Fibroblast of skin of scalp (primary cell): ENCODE results near the gene SCNN1A.

ENCODE experiments used
- DNase-seq: peaks from one replicate; pipeline ENCODE4 v3.0.0-alpha.2; 2013

The SCNN1A gene

GRCh38 chr12:6332459-6332858 lies 42.9 kb downstream of the SCNN1A start:
- peak; percentile 91 for DNase-seq

GRCh38 chr12:6330999-6331714 lies 44.2 kb downstream of the SCNN1A start:
- no peak for DNase-seq

DNA sequence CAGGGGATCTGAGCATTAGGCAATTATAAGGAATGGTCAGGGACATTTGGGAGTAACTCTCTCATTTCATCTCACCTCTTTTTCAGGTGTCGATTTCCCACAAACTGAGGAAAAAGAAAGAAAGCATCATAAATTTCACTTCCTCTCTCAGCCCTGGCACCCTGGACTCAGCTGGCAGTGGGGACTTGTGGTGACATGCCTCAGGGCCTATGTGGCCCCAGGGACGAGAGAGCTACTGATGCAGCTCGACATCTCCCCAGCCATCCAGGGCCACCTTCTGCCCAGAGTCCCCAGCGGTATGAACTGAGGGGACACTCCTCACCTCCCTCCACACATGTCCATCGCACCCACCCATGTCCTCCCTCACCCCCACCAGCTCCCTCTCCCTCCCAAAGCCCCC lies 45.2 kb downstream of the SCNN1A start:
- no peak for DNase-seq

DNA sequence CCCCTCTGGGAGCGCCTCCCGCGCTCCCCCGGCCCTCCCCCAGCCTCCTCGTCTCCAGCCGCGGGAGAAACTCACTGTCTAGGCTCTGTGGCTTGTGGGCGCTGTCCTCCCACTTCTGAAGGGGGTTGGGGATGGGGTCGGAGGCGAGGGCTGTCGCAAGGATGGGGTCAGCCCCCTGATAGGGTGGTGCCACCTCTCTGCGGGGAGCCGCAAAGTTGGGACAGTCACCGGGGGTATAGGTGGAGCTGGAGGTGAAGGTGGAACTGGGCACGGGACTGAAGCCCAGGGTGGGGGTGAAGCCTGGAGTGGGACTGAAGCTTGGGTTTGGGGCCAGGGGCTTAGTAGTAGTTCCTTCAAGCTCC lies 45.7 kb downstream of the SCNN1A start:
- DNase-seq: no peak

DNA sequence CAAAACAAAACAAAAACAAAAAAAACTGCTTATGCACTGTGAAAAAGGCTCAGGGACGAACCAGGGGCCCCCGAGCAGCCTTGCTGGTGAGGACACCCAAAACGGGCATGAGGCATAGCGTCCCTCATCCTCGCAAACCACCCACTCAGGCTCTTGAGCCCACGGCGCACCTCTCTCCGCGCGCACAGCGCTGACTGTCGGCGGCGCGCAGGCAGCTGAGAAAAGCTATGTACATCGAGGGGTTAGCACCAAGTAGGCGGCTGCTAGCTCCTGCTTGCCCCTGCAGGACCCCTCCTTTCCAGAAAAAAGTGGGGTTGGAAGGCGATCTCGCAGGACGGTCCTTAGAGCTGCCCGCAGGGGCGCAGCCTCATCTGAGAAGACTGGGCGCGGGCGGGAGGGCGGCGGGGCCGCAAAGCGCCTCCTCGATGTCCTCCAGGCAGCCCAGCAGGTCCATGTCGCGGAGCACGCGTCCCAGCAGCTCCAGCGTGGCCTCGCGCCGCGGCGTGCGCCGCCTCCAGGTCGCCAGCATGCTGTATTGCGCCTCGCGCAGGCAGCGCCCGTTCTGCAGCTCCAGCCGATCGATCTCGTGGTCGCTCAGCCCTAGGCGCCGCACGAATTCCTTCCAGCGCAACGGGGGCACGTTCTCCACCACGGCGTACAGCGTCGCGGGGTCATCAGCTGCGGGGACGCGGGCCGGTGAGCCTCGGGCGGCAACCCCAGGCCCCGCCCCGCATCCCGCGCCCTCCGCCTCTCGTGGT lies 46.2 kb downstream of the SCNN1A start:
- no peak for DNase-seq

DNA sequence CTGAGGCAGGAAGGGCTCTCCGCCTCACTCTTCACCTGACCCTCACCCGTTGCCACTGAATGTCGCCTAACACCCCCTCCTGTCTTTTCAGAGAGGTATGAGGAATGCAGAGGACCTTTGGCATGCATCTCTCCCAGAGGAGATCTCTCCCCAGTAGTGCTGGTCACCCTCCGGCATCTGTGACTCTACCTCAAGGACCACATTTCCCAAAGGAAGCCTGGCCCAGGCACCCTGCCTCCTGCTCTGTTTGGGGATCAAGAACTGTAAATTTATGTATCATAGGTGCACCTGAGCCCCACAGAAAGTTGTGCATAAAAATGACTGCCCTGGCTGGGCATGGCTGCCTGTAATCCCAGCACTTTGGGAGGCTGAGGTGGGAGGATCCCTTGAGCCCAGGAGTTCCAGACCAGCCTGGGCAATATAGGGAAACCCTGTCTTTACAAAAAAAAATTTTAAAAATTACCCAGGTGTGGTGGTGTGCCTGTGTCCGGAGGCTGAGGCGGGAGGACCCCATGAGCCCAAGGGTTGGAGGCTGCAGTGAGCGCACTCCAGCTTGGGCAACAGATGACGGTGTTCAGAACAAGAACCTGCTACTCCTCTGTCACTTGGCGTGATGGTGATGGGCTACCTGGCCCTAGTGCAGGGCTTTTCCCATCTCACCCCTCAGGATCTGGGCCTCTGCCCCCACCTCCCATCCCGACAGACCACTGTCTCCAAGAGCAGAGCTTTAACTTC lies 47.2 kb downstream of the SCNN1A start:
- DNase-seq: no peak

DNA sequence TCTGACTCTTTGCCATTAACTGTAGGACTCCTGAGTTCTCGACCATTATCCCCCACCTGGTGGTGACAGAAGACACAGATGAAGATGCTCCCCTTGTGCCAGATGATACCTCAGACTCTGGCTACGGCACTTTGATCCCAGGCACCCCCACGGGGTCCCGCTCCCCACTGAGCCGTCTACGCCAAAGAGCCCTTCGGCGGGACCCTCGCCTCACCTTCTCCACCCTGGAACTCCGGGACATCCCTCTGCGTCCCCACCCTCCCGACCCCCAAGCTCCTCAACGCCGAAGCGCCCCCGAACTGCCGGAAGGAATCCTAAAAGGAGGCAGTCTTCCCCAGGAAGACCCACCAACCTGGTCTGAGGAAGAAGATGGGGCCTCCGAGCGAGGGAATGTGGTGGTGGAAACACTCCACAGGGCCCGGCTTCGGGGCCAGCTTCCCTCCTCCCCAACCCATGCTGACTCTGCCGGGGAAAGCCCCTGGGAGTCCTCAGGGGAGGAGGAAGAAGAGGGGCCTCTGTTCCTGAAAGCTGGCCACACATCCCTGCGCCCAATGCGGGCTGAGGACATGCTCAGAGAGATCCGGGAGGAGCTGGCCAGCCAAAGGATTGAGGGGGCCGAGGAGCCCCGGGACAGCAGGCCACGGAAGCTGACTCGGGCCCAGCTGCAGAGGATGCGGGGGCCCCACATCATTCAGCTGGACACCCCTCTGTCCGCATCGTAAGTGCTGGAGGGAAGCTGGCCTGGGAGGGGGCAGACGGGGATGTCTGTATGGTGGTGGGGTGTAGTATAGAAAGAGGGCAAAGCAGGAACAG lies 47.9 kb downstream of the SCNN1A start:
- DNase-seq: no peak

DNA sequence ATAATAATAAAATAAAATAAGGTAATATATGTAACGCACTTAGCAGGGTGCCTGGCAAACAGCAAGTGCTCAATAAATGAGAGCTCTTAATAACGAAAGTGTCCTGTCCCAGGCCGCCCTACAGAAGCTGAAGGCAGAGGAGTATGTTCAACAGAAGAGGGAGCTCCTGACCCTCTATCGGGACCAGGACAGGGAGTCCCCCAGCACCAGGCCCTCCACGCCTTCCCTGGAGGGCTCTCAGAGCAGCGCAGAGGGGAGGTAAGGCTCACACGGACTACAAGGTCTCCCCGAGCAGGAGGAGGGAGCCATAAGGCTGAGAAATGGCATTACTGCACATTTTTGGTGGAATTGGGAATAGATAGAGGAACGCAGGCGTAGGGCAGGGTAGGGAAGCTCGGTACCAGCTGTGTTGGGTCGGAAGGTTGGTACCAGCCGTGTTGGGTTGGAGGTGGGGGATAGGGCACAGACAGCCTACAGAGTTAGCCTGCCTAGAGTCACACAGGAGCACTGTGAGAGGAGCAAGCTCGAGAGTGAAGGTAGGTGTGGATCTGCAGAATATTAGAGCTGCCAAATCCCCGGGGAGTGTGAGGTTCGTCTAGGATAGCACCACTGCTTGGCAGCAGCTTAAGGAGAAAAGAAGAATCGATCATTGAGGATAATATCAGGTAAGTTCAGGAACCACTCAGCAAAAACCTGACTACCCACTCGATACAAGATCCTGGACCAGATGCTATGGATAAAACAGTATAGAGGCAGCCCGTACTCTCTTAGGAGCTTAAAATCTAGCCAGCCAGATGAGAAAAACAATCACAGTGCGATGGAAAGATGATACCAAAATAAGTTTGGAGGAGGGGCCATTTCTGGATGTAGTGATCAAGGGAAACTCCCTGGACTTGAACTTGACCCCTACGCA lies 48.8 kb downstream of the SCNN1A start:
- peak; percentile 77 for DNase-seq

- no peak for DNase-seq
Observed at GRCh38 chr12:6324936-6325750, 50.2 kb downstream of the SCNN1A start.

DNA sequence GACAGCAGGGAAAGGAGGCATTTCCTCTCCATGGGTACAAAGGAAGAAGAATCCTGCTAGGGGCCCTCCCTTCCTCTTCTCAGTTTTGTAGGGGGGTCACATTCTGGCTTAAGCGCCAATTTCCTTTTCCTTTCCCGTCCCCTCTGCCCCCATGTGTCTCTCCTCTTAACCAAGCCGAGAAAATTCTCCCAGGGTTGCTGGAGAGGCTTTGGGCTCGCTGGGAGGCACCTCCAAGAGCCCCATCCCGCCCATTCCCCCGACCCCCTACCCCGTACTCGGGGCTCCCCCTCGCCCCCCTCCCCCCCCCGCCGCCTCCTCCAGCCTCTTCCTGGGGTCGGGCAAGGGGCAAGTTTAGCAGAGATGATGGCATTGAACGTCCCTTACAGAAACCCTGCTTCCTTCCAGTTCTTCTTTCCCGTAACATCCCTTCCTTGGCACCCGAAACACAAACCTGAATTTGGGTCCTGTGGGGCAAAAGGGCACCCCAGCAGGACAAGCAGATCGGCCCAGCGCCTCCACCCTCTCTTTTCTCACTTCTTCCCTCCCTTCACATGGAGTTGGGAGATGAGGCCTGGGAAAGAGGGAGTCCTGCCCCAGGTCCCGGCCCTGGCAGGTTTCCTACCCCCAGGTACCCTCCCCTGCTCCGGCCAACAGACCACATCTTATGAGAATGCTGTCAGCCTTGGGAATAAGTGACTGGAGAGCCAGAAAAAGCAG lies 51.2 kb downstream of the SCNN1A start:
- DNase-seq: no peak

DNA sequence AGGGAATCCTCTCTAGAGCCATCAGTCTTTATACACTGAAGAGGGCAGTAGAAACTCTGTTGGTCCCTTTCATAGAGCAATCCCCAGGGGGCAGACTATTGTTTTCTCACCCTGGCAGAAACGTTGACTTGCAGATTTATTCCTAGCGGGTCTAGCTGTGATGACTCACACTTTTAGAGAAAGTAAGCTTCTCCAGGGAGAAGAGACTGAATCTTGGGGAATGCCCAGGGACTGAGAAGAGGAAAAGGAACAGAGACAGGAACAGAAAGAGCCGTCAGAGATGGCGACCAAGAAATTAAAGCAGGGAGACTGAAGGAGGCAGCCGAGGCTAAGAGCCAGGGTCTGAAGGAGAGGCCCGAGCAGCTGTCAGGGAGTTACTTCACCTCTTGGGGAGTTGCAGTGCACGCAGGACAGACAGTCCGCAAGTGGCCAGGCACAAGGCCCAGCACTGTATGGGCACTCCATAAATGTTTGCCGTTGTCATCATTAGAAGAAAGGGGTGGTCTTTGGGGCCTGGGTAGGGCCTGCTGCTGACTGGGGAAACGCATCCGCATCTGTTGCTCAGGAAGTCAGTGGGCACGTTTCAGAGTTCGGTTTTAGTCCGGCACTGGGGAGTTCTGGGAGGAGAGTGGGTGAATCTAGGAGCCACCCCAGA lies 51.9 kb downstream of the SCNN1A start:
- DNase-seq: peak; percentile 98

- DNase-seq: no peak
Observed at GRCh38 chr12:6322969-6323339, 52.4 kb downstream of the SCNN1A start.

DNA sequence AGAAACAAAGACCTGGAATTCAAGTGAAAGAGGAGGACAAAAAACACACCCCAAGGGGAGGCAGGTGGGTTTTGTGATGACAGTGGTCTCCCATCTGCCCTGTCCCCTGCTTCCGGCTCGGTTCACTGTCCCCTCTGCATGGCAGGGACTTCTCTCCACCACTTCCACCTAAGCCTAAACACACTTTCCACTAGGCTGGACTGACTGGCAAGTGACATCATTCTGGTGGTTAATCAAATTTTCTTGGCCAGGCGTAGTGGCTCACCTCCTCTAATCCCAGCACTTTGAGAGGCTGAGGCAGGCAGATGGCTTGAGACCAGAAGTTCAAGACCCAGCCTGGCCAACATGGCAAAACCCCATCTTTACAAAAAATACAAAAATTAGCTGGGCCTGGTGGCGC lies 53.0 kb downstream of the SCNN1A start:
- DNase-seq: no peak

DNA sequence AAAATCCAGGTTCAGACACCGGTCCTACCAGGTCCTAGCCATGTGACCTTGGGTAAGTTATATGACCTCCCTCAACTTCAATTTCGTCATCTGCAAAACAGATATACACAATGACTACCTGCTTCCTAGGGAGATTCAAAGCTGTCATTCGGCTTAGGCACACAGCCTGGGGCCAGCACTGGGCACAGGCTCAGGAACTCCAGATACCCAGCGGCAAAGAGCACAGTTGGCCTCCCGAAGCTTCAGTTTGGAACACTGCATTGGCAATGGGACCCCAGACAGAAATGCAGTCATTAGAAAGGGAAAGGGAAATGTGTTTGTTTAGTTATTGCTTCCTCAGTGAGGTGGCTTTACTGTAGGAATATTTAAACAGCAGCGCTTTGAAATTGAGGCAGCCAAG lies 53.5 kb downstream of the SCNN1A start:
- DNase-seq: no peak

DNA sequence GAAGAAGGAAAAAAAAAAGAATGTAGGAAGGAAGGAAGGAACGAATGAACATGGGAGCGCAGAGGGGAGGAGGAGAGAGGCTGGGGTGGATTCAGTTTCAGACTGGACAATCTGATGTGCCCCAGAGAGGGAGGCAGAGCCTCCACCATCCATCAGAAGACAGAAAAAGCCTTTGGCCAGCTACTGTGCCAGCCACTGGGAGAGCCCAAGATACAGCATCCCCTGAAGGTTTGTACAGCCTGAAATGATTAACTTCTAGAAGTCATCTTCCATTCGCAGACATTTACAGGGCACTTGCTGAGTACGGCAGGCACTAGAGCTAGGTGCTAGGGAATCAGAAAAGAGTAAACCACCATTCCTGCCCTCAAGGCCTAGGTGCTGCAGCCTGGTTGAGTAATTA lies 55.9 kb downstream of the SCNN1A start:
- no peak for DNase-seq

DNA sequence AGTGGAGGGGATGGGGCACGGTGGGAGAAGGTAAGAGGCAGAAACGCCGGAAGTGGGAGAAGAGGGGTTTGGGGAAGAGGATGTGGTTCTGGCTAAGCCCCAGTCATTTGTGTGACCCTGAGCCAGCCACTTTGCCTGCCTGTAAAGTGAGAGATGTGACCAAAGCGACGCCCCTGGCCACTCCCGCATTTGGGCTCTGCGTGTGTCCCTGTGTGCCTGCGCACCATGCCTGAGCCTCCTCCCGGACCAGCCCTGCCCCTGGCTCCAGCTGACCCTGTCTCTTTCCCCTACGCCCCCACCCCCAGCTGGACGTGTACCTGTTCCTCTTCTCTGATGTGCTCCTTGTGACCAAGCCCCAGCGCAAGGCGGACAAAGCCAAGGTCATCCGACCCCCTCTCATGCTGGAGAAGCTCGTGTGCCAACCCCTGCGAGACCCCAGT lies 56.9 kb downstream of the SCNN1A start:
- DNase-seq: no peak

- DNase-seq: no peak
Observed at GRCh38 chr12:6317693-6318439, 57.5 kb downstream of the SCNN1A start.

GRCh38 chr12:6316921-6317692 lies 58.3 kb downstream of the SCNN1A start:
- no peak for DNase-seq
